Neural cell (in vitro differentiated cells): ENCODE data around the gene AGPS. TPM values are rescaled to one million over a fixed set of nuclear protein-coding genes. Genes with fewer than 3 reads are reported as not detected.

Experiments used
- H2AFZ ChIP-seq: fragments of 200-600, 300-800 bp; sonication (generic), shearing (Covaris generic); 2 replicates; pipeline ENCODE4 v1.6.0; 2014; ENCODE audit warnings: low read depth, mild to moderate bottlenecking, antibody characterized with exemption, low read length, moderate library complexity
- H3F3A ChIP-seq: fragments of 200-600 bp; shearing (Covaris generic); 2 replicates; pipeline ENCODE4 v1.6.1; 2016; ENCODE audit warnings: mild to moderate bottlenecking, moderate library complexity, mixed read lengths, antibody characterized with exemption, low read length; ENCODE audit not compliant: insufficient read depth, poor library complexity, severe bottlenecking
- H3K27ac ChIP-seq: fragments of 200-600, 300-800 bp; sonication (generic), shearing (Covaris generic); 2 replicates; pipeline ENCODE4 v1.5.1; 2014; ENCODE audit warnings: mild to moderate bottlenecking, low read length, moderate library complexity
- H3K27me3 ChIP-seq: fragments of 300-800, 200-600 bp; sonication (generic), shearing (Covaris generic); 2 replicates; pipeline ENCODE4 v1.6.0; 2014; ENCODE audit warnings: mild to moderate bottlenecking, low read depth, low read length, moderate library complexity; ENCODE audit not compliant: insufficient read depth
- H3K36me3 ChIP-seq: fragments of 300-800, 200-600 bp; sonication (generic), shearing (Covaris generic); 2 replicates; pipeline ENCODE4 v1.5.1; 2014; ENCODE audit warnings: mild to moderate bottlenecking, antibody characterized with exemption, low read length, moderate library complexity; ENCODE audit not compliant: insufficient read depth
- H3K4me2 ChIP-seq: fragments of 300-800, 200-600 bp; sonication (generic), shearing (Covaris generic); 2 replicates; pipeline ENCODE4 v1.6.0; 2014; ENCODE audit warnings: mild to moderate bottlenecking, low read length
- H3K4me3 ChIP-seq: fragments of 300-800, 200-600 bp; sonication (generic), shearing (Covaris generic); 2 replicates; pipeline ENCODE4 v1.5.1; 2014; ENCODE audit warnings: mild to moderate bottlenecking, low read length, moderate library complexity
- H3K79me2 ChIP-seq: fragments of 200-600 bp; shearing (Covaris generic); replicated peaks from 2 replicates; pipeline ENCODE4 v1.6.0; 2014; ENCODE audit warnings: mild to moderate bottlenecking, low read length, moderate library complexity; ENCODE audit not compliant: insufficient read depth
- H3K9ac ChIP-seq: fragments of 300-800, 200-600 bp; sonication (generic), shearing (Covaris generic); 2 replicates; pipeline ENCODE4 v1.6.1; 2016; ENCODE audit warnings: mild to moderate bottlenecking, low read length, mixed read lengths
- H3K9me2 ChIP-seq: fragments of 200-600 bp; shearing (Covaris generic); 2 replicates; pipeline ENCODE4 v1.6.1; 2016; ENCODE audit warnings: mild to moderate bottlenecking, low read length, mixed read lengths; ENCODE audit not compliant: insufficient read depth
- H3K9me3 ChIP-seq: fragments of 200-600, 300-800 bp; sonication (generic), shearing (Covaris generic); 2 replicates; pipeline ENCODE4 v1.6.1; 2016; ENCODE audit warnings: mild to moderate bottlenecking, mixed run types, low read length, moderate library complexity, mixed read lengths
- H4K20me1 ChIP-seq: fragments of 200-600 bp; shearing (Covaris generic); 2 replicates; pipeline ENCODE4 v1.6.1; 2016; ENCODE audit warnings: mild to moderate bottlenecking, mixed run types; ENCODE audit not compliant: insufficient read depth
- EP300 ChIP-seq: fragments of 450-650 bp; conservative IDR thresholded peaks from 2 replicates; pipeline ENCODE4 v1.6.1; 2014; ENCODE audit warnings: antibody characterized with exemption, mild to moderate bottlenecking, moderate library complexity; ENCODE audit not compliant: poor library complexity, severe bottlenecking
- EZH2 ChIP-seq: fragments of 200-600, 300-800 bp; shearing (Covaris generic), sonication (generic); IDR thresholded peaks from 2 replicates; pipeline ENCODE4 v1.6.1; 2014; ENCODE audit warnings: antibody characterized with exemption, low read length, borderline replicate concordance, mild to moderate bottlenecking; ENCODE audit not compliant: insufficient read depth, poor library complexity, severe bottlenecking
- MXI1 ChIP-seq: fragments of 450-650 bp; conservative IDR thresholded peaks from 2 replicates; pipeline ENCODE4 v1.6.1; 2014; ENCODE audit warnings: antibody characterized with exemption, mild to moderate bottlenecking; ENCODE audit not compliant: poor library complexity, severe bottlenecking
- POLR2AphosphoS5 ChIP-seq: IDR thresholded peaks from 2 replicates; pipeline ENCODE4 v1.6.1; 2012
- RAD21 ChIP-seq: fragments of 450-650 bp; conservative IDR thresholded peaks from 2 replicates; pipeline ENCODE4 v1.6.1; 2014; ENCODE audit warnings: antibody characterized with exemption, mild to moderate bottlenecking, moderate library complexity
- SMC3 ChIP-seq: fragments of 450-650 bp; conservative IDR thresholded peaks from 2 replicates; pipeline ENCODE4 v1.6.1; 2014; ENCODE audit warnings: antibody characterized with exemption, mild to moderate bottlenecking, moderate library complexity; ENCODE audit not compliant: poor library complexity
- TAF1 ChIP-seq: IDR thresholded peaks from 2 replicates; pipeline ENCODE4 v1.6.1; 2012; ENCODE audit warnings: low read depth
- polyA plus RNA-seq: library from polyadenylated mRNA; depleted of rRNA; stranded (reverse); fragments of >200 nt; gene quantifications from 2 replicates; pipeline ENCODE4 v1.2.3, GENCODE V29; 2014
- TF ChIP-seq, protein P1 (sequence below): IDR thresholded peaks from 2 replicates; pipeline ENCODE4 v1.6.1; 2012; ENCODE audit warnings: borderline replicate concordance
- TF ChIP-seq, protein P2 (sequence below): fragments of 450-650 bp; IDR thresholded peaks from 2 replicates; pipeline ENCODE4 v1.5.1; 2014; ENCODE audit warnings: antibody characterized with exemption, mild to moderate bottlenecking, moderate library complexity; ENCODE audit not compliant: poor library complexity, severe bottlenecking

Gene AGPS
- polyA plus RNA-seq, 1 donor from 2014 or later = 31.0 TPM

DNA sequence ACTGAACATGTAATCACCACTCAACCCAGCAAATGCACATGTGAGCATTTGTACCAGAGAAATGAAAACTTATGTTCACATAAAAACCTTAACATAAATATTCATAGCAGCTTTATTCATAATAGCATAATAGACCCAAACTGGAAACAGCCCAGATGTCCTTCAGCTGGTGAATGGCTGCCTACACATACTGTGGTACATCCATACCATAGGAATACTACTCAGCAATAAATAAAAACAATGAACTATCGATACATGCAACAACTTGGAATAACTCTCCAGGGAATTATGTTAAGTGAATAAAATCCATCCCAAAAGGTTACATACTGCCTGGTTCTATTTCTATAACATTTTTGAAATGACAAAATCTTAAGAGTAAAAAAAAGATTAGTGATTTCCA lies 140.0 kb downstream of the AGPS start:
- TF ChIP-seq, protein P1, sequence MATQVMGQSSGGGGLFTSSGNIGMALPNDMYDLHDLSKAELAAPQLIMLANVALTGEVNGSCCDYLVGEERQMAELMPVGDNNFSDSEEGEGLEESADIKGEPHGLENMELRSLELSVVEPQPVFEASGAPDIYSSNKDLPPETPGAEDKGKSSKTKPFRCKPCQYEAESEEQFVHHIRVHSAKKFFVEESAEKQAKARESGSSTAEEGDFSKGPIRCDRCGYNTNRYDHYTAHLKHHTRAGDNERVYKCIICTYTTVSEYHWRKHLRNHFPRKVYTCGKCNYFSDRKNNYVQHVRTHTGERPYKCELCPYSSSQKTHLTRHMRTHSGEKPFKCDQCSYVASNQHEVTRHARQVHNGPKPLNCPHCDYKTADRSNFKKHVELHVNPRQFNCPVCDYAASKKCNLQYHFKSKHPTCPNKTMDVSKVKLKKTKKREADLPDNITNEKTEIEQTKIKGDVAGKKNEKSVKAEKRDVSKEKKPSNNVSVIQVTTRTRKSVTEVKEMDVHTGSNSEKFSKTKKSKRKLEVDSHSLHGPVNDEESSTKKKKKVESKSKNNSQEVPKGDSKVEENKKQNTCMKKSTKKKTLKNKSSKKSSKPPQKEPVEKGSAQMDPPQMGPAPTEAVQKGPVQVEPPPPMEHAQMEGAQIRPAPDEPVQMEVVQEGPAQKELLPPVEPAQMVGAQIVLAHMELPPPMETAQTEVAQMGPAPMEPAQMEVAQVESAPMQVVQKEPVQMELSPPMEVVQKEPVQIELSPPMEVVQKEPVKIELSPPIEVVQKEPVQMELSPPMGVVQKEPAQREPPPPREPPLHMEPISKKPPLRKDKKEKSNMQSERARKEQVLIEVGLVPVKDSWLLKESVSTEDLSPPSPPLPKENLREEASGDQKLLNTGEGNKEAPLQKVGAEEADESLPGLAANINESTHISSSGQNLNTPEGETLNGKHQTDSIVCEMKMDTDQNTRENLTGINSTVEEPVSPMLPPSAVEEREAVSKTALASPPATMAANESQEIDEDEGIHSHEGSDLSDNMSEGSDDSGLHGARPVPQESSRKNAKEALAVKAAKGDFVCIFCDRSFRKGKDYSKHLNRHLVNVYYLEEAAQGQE = no peak
- TF ChIP-seq SMC3 (no peak), TAF1 (no peak), RAD21 (no peak), EZH2 (no peak), POLR2AphosphoS5 (no peak), EP300 (no peak), MXI1 (no peak)
- TF ChIP-seq, protein P2, sequence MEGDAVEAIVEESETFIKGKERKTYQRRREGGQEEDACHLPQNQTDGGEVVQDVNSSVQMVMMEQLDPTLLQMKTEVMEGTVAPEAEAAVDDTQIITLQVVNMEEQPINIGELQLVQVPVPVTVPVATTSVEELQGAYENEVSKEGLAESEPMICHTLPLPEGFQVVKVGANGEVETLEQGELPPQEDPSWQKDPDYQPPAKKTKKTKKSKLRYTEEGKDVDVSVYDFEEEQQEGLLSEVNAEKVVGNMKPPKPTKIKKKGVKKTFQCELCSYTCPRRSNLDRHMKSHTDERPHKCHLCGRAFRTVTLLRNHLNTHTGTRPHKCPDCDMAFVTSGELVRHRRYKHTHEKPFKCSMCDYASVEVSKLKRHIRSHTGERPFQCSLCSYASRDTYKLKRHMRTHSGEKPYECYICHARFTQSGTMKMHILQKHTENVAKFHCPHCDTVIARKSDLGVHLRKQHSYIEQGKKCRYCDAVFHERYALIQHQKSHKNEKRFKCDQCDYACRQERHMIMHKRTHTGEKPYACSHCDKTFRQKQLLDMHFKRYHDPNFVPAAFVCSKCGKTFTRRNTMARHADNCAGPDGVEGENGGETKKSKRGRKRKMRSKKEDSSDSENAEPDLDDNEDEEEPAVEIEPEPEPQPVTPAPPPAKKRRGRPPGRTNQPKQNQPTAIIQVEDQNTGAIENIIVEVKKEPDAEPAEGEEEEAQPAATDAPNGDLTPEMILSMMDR = no peak
- no peak overlapping the region for H3K9ac ChIP-seq
- no peaks in the 10 kb centered on the region for H3K36me3 ChIP-seq
- H3K27ac ChIP-seq = no peak overlapping the region
- H2AFZ ChIP-seq = no peak overlapping the region
- no peaks in the 10 kb centered on the region for H3K79me2 ChIP-seq
- no peaks in the 10 kb centered on the region for H3F3A ChIP-seq
- H3K9me2 ChIP-seq = no peaks in the 10 kb centered on the region
- H4K20me1 ChIP-seq = no peaks in the 10 kb centered on the region
- no peak overlapping the region for H3K4me3 ChIP-seq
- no peaks in the 10 kb centered on the region for H3K27me3 ChIP-seq
- no peaks in the 10 kb centered on the region for H3K9me3 ChIP-seq
- H3K4me2 ChIP-seq = no peak overlapping the region

DNA sequence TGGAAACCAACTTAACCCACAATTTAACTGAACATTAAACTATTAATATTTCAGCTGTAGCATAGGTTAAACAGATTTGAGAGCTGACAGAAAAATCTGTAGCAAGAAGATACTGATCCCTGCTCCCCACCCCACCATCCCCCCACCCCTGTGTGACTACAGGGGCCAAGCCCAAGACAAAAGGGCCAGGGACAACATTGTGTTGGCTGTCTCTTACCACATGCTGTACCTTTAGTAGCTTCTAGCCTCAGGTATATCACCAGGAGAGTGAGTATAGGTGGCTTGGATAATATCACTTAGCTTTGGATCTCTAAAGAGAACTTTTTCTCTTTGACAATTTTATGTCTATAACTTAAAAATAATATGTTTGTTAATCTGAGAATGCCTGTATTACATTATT lies 140.7 kb downstream of the AGPS start:
- Histone ChIP-seq H3K27ac (no peak overlapping the region), H3K4me3 (no peak overlapping the region), H3K9me3 (no peaks in the 10 kb centered on the region), H3F3A (no peaks in the 10 kb centered on the region), H3K4me2 (no peak overlapping the region), H3K36me3 (no peaks in the 10 kb centered on the region), H3K9me2 (no peaks in the 10 kb centered on the region), H4K20me1 (no peaks in the 10 kb centered on the region), H3K27me3 (no peaks in the 10 kb centered on the region), H3K9ac (no peak overlapping the region), H2AFZ (no peak overlapping the region), H3K79me2 (no peaks in the 10 kb centered on the region)
- TF ChIP-seq EZH2 = no peak
- TF ChIP-seq MXI1 = no peak
- TF ChIP-seq, protein P2 = no peak
- no peak for TF ChIP-seq RAD21
- TF ChIP-seq EP300 = no peak
- TF ChIP-seq, protein P1 = no peak
